Ovary (tissue), 3 donors: Measurements from ENCODE around the gene BDNF.

Source experiments
- EP300 ChIP-seq: sonication (generic); formaldehyde crosslinking; IDR thresholded peaks from one replicate; pipeline ENCODE4 v1.6.1; 2017; ENCODE audit warnings: antibody characterized with exemption
- POLR2A ChIP-seq: fragments of 450-650 bp; IDR thresholded peaks from one replicate; pipeline ENCODE4 v1.6.1; 2017; ENCODE audit warnings: antibody characterized with exemption, mild to moderate bottlenecking, moderate library complexity
- TF ChIP-seq, protein P1 (sequence below), 3 donors: fragments of 450-650 bp in 2 of 3; fragments of 200-600 bp in 1 of 3; IDR thresholded peaks; one replicate each; pipeline versions ENCODE4 v1.5.1 to v1.8.0; 2016 to 2022; ENCODE audit warnings: antibody characterized with exemption in 3 of 3, mild to moderate bottlenecking in 1 of 3
- donor health status: DM: no; HTN: no; CAD: no.

- no peak for TF ChIP-seq POLR2A
- TF ChIP-seq, protein P1, sequence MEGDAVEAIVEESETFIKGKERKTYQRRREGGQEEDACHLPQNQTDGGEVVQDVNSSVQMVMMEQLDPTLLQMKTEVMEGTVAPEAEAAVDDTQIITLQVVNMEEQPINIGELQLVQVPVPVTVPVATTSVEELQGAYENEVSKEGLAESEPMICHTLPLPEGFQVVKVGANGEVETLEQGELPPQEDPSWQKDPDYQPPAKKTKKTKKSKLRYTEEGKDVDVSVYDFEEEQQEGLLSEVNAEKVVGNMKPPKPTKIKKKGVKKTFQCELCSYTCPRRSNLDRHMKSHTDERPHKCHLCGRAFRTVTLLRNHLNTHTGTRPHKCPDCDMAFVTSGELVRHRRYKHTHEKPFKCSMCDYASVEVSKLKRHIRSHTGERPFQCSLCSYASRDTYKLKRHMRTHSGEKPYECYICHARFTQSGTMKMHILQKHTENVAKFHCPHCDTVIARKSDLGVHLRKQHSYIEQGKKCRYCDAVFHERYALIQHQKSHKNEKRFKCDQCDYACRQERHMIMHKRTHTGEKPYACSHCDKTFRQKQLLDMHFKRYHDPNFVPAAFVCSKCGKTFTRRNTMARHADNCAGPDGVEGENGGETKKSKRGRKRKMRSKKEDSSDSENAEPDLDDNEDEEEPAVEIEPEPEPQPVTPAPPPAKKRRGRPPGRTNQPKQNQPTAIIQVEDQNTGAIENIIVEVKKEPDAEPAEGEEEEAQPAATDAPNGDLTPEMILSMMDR (IDR thresholded peaks at IDR 0.05): no peak
- TF ChIP-seq EP300: no peak
Measured at GRCh38 chr11:27718863-27719545, 18.7 kb upstream of the BDNF start.
